SK-N-SH (cell line): ENCODE results near the gene WDR53. TPM values are rescaled to one million over a fixed set of nuclear protein-coding genes. Genes with fewer than 3 reads are reported as not detected.

ENCODE experiments used
- CTCF ChIA-PET: fragments of 300-600, 350-600 bp; formaldehyde crosslinking; extraction: SDS; loops from one replicate; lab custom pipeline; 2021; lab: Yijun Ruan, JAX
- POLR2A ChIA-PET: fragments of 350-600 bp; sonication (Branson Sonifier 250); formaldehyde crosslinking; extraction: SDS; loops from one replicate; lab custom pipeline; 2020; ENCODE audit warnings: antibody characterized with exemption, inconsistent platforms; lab: Yijun Ruan, JAX
- DNase-seq: peaks from one replicate; pipeline ENCODE4 v3.0.0; 2012
- H2AFZ ChIP-seq: fragments of 200-600 bp; sonication (generic); 2 replicates; pipeline ENCODE4 v1.8.1; 2016; ENCODE audit warnings: antibody characterized with exemption, mild to moderate bottlenecking, low read depth
- H3F3A ChIP-seq: fragments of 200-600 bp; sonication (generic); replicated peaks from 2 replicates; pipeline ENCODE3; 2016; ENCODE audit warnings: antibody characterized with exemption, mild to moderate bottlenecking; ENCODE audit not compliant: insufficient read depth
- H3K27ac ChIP-seq, 2 experiments: fragments of 200-500 bp in 1 of 2; fragments of 200-600 bp in 1 of 2; sonication (Bioruptor generic) in 1 of 2; sonication (generic), shearing (Covaris generic) in 1 of 2; 2 replicates each; pipeline versions ENCODE4 v1.5.1 to v1.6.1; 2014 to 2016; ENCODE audit warnings: low read depth in 2 of 2, inconsistent platforms in 1 of 2, low read length in 1 of 2, mild to moderate bottlenecking in 1 of 2, mixed read lengths in 1 of 2
- H3K27me3 ChIP-seq: fragments of 200-600 bp; sonication (generic), shearing (Covaris generic); 2 replicates; pipeline ENCODE4 v1.6.1; 2016; ENCODE audit warnings: mixed run types; ENCODE audit not compliant: insufficient read depth
- H3K36me3 ChIP-seq, 2 experiments: fragments of 200-500 bp in 1 of 2; fragments of 200-600 bp in 1 of 2; sonication (Bioruptor generic) in 1 of 2; sonication (generic) in 1 of 2; replicated peaks in 1 of 2; 2 replicates each; pipeline versions ENCODE3 to v1.5.1; 2014 to 2016; ENCODE audit warnings: low read length in 1 of 2, mild to moderate bottlenecking in 1 of 2; ENCODE audit not compliant: insufficient read depth in 2 of 2, control insufficient read depth in 1 of 2
- H3K4me1 ChIP-seq, 2 experiments: fragments of 200-500 bp in 1 of 2; fragments of 200-600 bp in 1 of 2; sonication (Bioruptor generic) in 1 of 2; sonication (generic), shearing (Covaris generic) in 1 of 2; 2 replicates each; pipeline versions ENCODE4 v1.5.1 to v1.6.1; 2014 to 2016; ENCODE audit warnings: low read depth in 1 of 2, low read length in 1 of 2, mixed run types in 1 of 2; ENCODE audit not compliant: insufficient read depth in 2 of 2, control insufficient read depth in 1 of 2
- H3K4me2 ChIP-seq: fragments of 200-600 bp; sonication (generic), shearing (Covaris generic); 2 replicates; pipeline ENCODE4 v1.6.1; 2017; ENCODE audit warnings: mixed run types
- H3K4me3 ChIP-seq, 2 experiments: fragments of 200-500 bp in 1 of 2; fragments of 200-600 bp in 1 of 2; sonication (Bioruptor generic) in 1 of 2; sonication (generic), shearing (Covaris generic) in 1 of 2; 2 replicates each; pipeline versions ENCODE4 v1.5.1 to v1.8.1; 2014 to 2016; ENCODE audit warnings: low read depth in 2 of 2, inconsistent platforms in 1 of 2, low read length in 1 of 2, mild to moderate bottlenecking in 1 of 2, mixed read lengths in 1 of 2, moderate library complexity in 1 of 2
- H3K79me2 ChIP-seq: fragments of 200-600 bp; sonication (generic); 2 replicates; pipeline ENCODE4 v1.8.1; 2017; ENCODE audit warnings: mild to moderate bottlenecking; ENCODE audit not compliant: insufficient read depth
- H3K9ac ChIP-seq: fragments of 200-600 bp; sonication (generic); 2 replicates; pipeline ENCODE4 v1.6.1; 2017; ENCODE audit warnings: mixed run types
- H3K9me2 ChIP-seq: fragments of 200-600 bp; sonication (generic); 2 replicates; pipeline ENCODE4 v1.6.1; 2017; ENCODE audit warnings: mixed run types
- H3K9me3 ChIP-seq: fragments of 200-600 bp; sonication (generic); 2 replicates; pipeline ENCODE4 v1.6.1; 2017; ENCODE audit warnings: mixed run types, mild to moderate bottlenecking, moderate library complexity
- H4K20me1 ChIP-seq: fragments of 200-600 bp; sonication (generic); 2 replicates; pipeline ENCODE4 v1.6.1; 2017; ENCODE audit warnings: mild to moderate bottlenecking, mixed run types; ENCODE audit not compliant: insufficient read depth
- EP300 ChIP-seq, 2 experiments: IDR thresholded peaks; 2 replicates each; pipeline versions ENCODE4 v1.4.0 to v1.6.1; 2012; ENCODE audit warnings: borderline replicate concordance in 1 of 2, low read depth in 1 of 2, low read length in 1 of 2
- EZH2phosphoT487 ChIP-seq: fragments of 200-600 bp; sonication (generic); IDR thresholded peaks from 2 replicates; pipeline ENCODE4 v1.6.1; 2017; ENCODE audit warnings: low read depth, mixed run types, mild to moderate bottlenecking, antibody characterized with exemption, moderate library complexity, borderline replicate concordance
- FOXJ3 ChIP-seq: sonication (generic); formaldehyde crosslinking; IDR thresholded peaks from 2 replicates; pipeline ENCODE4 v1.5.1; 2020; ENCODE audit warnings: mild to moderate bottlenecking, missing genetic modification reagents
- GABPA ChIP-seq: IDR thresholded peaks from 2 replicates; pipeline ENCODE4 v1.4.0; 2012; ENCODE audit warnings: low read depth, mild to moderate bottlenecking
- MXI1 ChIP-seq: IDR thresholded peaks from 2 replicates; pipeline ENCODE4 v1.6.1; 2012; ENCODE audit warnings: mild to moderate bottlenecking, low read depth, low read length, improper control_type of control experiment
- NRF1 ChIP-seq: IDR thresholded peaks from 2 replicates; pipeline ENCODE4 v1.6.1; 2012; ENCODE audit warnings: low read depth, mild to moderate bottlenecking, low read length
- RAD21 ChIP-seq: IDR thresholded peaks from 2 replicates; pipeline ENCODE4 v1.6.1; 2012; ENCODE audit warnings: mild to moderate bottlenecking, low read length
- RCOR1 ChIP-seq: fragments of 150-350 bp; IDR thresholded peaks from 2 replicates; pipeline ENCODE4 v1.6.1; 2017; ENCODE audit warnings: antibody characterized with exemption, low read length
- RFX5 ChIP-seq: IDR thresholded peaks from 2 replicates; pipeline ENCODE4 v1.6.1; 2012; ENCODE audit warnings: mild to moderate bottlenecking, improper control_type of control experiment, low read length
- RXRA ChIP-seq: IDR thresholded peaks from 2 replicates; pipeline ENCODE4 v1.4.0; 2012; ENCODE audit warnings: low read depth, mild to moderate bottlenecking, borderline replicate concordance
- SIN3A ChIP-seq: IDR thresholded peaks from 2 replicates; pipeline ENCODE4 v1.6.1; 2012; ENCODE audit warnings: low read depth, mild to moderate bottlenecking, low read length, moderate library complexity, borderline replicate concordance
- TCF12 ChIP-seq: IDR thresholded peaks from 2 replicates; pipeline ENCODE4 v1.4.0; 2012
- WGBS: methylation state at CpG from one replicate; pipeline ENCODE4 v1.1.6; 2017; ENCODE audit warnings: low lambda C conversion rate; 5-methylcytosine and 5-hydroxymethylcytosine counted together
- polyA plus RNA-seq, 3 experiments: library from polyadenylated mRNA; depleted of rRNA; stranded (reverse); fragments of >200 nt; gene quantifications; 2 replicates each; pipeline ENCODE4 v1.2.3, GENCODE V29; 2012
- TF ChIP-seq, protein P1 (sequence below): IDR thresholded peaks from 2 replicates; pipeline ENCODE4 v1.6.1; 2012; ENCODE audit warnings: mild to moderate bottlenecking, low read depth, low read length, moderate library complexity
- TF ChIP-seq, protein P2 (sequence below): IDR thresholded peaks from 2 replicates; pipeline ENCODE4 v1.4.0; 2012; ENCODE audit warnings: low read depth, borderline replicate concordance
- TF ChIP-seq, protein P3 (sequence below): IDR thresholded peaks from 2 replicates; pipeline ENCODE4; 2012
- TF ChIP-seq, protein P4 (sequence below): fragments of 150-350 bp; IDR thresholded peaks from 2 replicates; pipeline ENCODE4 v1.6.1; 2017; ENCODE audit warnings: antibody characterized with exemption, low read length, low read depth, borderline replicate concordance
- TF ChIP-seq, protein P5 (sequence below): fragments of 200-600 bp; sonication (generic); IDR thresholded peaks from 2 replicates; pipeline ENCODE4 v1.6.1; 2017; ENCODE audit warnings: antibody characterized with exemption, mild to moderate bottlenecking, moderate library complexity

The WDR53 gene
- polyA plus RNA-seq, 1 of the 3 experiments (the other 2 are of a cell fraction): 7.0 TPM

DNA sequence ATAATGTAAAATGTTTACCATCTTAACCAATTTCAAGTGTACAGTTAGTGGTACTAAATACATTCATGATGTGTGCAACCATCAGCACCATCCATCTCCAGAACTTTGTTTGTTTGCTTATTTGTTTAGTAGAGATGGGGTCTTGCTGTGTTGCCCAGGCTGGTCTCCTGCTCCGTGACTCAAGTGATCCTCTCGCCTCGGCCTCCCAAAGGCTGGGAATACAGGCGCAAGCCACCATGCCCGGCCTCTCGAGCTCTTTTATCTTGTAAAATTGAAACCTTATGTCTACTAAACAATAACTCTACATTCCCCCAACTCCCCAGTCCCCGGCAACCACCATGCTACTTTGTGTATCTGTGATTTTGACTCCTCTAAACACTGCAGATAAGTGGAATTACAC is 32.0 kb upstream of the WDR53 start:
- Histone ChIP-seq H3F3A (no peaks in the 10 kb centered on the region), H3K36me3 (no peaks in the 10 kb centered on the region), H3K4me3 (no peak overlapping the region), H3K4me2 (no peak overlapping the region), H3K4me1 (peaks cover 0 to 2% of the 10 kb centered on the region in 2 experiments; a peak in 1 of 4 replicates), H3K27me3 (0 out of 2 replicates have a peak, but pooled peaks cover 4% of the 10 kb centered on the region), H4K20me1 (no peaks in the 10 kb centered on the region), H3K9me3 (no peaks in the 10 kb centered on the region), H3K79me2 (no peaks in the 10 kb centered on the region), H3K9me2 (no peaks in the 10 kb centered on the region), H3K9ac (no peak overlapping the region), H2AFZ (no peak overlapping the region), H3K27ac (no peak overlapping the region)
- WGBS: 87% methylated on average over 7 of the region's 7 CpGs
- DNase-seq: no peak
- TF ChIP-seq RCOR1 (no peak), RXRA (no peak), RAD21 (no peak), MXI1 (no peak)
- TF ChIP-seq, protein P1, sequence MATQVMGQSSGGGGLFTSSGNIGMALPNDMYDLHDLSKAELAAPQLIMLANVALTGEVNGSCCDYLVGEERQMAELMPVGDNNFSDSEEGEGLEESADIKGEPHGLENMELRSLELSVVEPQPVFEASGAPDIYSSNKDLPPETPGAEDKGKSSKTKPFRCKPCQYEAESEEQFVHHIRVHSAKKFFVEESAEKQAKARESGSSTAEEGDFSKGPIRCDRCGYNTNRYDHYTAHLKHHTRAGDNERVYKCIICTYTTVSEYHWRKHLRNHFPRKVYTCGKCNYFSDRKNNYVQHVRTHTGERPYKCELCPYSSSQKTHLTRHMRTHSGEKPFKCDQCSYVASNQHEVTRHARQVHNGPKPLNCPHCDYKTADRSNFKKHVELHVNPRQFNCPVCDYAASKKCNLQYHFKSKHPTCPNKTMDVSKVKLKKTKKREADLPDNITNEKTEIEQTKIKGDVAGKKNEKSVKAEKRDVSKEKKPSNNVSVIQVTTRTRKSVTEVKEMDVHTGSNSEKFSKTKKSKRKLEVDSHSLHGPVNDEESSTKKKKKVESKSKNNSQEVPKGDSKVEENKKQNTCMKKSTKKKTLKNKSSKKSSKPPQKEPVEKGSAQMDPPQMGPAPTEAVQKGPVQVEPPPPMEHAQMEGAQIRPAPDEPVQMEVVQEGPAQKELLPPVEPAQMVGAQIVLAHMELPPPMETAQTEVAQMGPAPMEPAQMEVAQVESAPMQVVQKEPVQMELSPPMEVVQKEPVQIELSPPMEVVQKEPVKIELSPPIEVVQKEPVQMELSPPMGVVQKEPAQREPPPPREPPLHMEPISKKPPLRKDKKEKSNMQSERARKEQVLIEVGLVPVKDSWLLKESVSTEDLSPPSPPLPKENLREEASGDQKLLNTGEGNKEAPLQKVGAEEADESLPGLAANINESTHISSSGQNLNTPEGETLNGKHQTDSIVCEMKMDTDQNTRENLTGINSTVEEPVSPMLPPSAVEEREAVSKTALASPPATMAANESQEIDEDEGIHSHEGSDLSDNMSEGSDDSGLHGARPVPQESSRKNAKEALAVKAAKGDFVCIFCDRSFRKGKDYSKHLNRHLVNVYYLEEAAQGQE: no peak
- TF ChIP-seq, protein P2, sequence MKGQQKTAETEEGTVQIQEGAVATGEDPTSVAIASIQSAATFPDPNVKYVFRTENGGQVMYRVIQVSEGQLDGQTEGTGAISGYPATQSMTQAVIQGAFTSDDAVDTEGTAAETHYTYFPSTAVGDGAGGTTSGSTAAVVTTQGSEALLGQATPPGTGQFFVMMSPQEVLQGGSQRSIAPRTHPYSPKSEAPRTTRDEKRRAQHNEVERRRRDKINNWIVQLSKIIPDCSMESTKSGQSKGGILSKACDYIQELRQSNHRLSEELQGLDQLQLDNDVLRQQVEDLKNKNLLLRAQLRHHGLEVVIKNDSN: no peak
- TF ChIP-seq, protein P3, sequence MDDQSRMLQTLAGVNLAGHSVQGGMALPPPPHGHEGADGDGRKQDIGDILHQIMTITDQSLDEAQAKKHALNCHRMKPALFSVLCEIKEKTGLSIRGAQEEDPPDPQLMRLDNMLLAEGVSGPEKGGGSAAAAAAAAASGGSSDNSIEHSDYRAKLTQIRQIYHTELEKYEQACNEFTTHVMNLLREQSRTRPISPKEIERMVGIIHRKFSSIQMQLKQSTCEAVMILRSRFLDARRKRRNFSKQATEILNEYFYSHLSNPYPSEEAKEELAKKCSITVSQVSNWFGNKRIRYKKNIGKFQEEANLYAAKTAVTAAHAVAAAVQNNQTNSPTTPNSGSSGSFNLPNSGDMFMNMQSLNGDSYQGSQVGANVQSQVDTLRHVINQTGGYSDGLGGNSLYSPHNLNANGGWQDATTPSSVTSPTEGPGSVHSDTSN: no peak
- CTCF ChIA-PET: no interaction called here
- POLR2A ChIA-PET: no interaction called here

DNA sequence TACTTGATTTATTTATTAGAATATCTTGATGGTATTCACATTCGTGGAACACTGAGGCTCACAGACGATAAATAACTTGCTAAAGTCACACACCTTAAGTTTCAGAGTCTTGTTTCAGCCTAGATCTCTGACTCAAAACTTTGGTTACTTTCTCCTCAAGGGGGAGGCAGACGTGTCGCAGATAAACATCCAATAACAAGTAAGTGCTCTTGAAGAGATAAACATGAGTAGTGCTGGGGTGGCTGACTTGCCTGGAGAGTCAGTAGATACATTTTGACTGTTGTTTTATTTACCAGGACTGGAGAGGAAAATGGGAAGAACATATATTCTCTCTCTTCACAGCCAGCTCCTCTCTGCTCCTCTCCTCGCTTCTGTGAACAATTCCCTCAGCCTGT is 31.4 kb upstream of the WDR53 start:
- WGBS: 77% methylated on average over 5 of the region's 5 CpGs
- no peaks in the 10 kb centered on the region for H3K36me3 ChIP-seq
- no peak for DNase-seq
- no peak overlapping the region for H3K4me3 ChIP-seq
- no peaks in the 10 kb centered on the region for H3F3A ChIP-seq
- no peaks in the 10 kb centered on the region for H4K20me1 ChIP-seq
- no peaks in the 10 kb centered on the region for H3K79me2 ChIP-seq
- peaks cover 0 to 2% of the 10 kb centered on the region in 2 experiments; a peak in 1 of 4 replicates for H3K4me1 ChIP-seq
- no peak overlapping the region for H3K9ac ChIP-seq
- ChIA-PET POLR2A (no interaction called here), CTCF (no interaction called here)
- H2AFZ ChIP-seq: no peak overlapping the region
- H3K4me2 ChIP-seq: no peak overlapping the region
- 0 out of 2 replicates have a peak, but pooled peaks cover 4% of the 10 kb centered on the region for H3K27me3 ChIP-seq
- no peaks in the 10 kb centered on the region for H3K9me2 ChIP-seq
- H3K27ac ChIP-seq: no peak overlapping the region
- no peaks in the 10 kb centered on the region for H3K9me3 ChIP-seq
- TF ChIP-seq RAD21 (no peak), EP300 (IDR thresholded peaks at IDR 0.05; ENCODE audit: borderline replicate concordance in 1 of 2, low read depth in 1 of 2, low read length in 1 of 2) (no peak), SIN3A (no peak), FOXJ3 (no peak), EZH2phosphoT487 (no peak), RXRA (no peak), TCF12 (no peak), NRF1 (no peak), GABPA (no peak), RFX5 (no peak)
- TF ChIP-seq, protein P4, sequence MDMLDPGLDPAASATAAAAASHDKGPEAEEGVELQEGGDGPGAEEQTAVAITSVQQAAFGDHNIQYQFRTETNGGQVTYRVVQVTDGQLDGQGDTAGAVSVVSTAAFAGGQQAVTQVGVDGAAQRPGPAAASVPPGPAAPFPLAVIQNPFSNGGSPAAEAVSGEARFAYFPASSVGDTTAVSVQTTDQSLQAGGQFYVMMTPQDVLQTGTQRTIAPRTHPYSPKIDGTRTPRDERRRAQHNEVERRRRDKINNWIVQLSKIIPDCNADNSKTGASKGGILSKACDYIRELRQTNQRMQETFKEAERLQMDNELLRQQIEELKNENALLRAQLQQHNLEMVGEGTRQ: no peak
- TF ChIP-seq, protein P5, sequence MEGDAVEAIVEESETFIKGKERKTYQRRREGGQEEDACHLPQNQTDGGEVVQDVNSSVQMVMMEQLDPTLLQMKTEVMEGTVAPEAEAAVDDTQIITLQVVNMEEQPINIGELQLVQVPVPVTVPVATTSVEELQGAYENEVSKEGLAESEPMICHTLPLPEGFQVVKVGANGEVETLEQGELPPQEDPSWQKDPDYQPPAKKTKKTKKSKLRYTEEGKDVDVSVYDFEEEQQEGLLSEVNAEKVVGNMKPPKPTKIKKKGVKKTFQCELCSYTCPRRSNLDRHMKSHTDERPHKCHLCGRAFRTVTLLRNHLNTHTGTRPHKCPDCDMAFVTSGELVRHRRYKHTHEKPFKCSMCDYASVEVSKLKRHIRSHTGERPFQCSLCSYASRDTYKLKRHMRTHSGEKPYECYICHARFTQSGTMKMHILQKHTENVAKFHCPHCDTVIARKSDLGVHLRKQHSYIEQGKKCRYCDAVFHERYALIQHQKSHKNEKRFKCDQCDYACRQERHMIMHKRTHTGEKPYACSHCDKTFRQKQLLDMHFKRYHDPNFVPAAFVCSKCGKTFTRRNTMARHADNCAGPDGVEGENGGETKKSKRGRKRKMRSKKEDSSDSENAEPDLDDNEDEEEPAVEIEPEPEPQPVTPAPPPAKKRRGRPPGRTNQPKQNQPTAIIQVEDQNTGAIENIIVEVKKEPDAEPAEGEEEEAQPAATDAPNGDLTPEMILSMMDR: no peak
